Muscle layer of duodenum (tissue), 2 donors: ENCODE results near the gene HOXA1.

Experiments
- H3K27ac ChIP-seq: one replicate; pipeline ENCODE4 v1.7.0; 2013; ENCODE audit warnings: mild to moderate bottlenecking, low read length
- H3K27me3 ChIP-seq: one replicate; pipeline ENCODE4 v1.7.0; 2013; ENCODE audit warnings: low read depth, mild to moderate bottlenecking, control low read depth, low read length
- H3K36me3 ChIP-seq, 2 donors: one replicate each; pipeline ENCODE4 v1.7.0; 2013; ENCODE audit warnings: low read length in 2 of 2, control low read depth in 1 of 2, mild to moderate bottlenecking in 1 of 2; ENCODE audit not compliant: insufficient read depth in 2 of 2, control insufficient read depth in 1 of 2
- H3K4me1 ChIP-seq, 2 donors: one replicate each; pipeline ENCODE4 v1.7.0; 2013; ENCODE audit warnings: low read length in 2 of 2, mild to moderate bottlenecking in 2 of 2, control low read depth in 1 of 2, moderate library complexity in 1 of 2; ENCODE audit not compliant: insufficient read depth in 2 of 2, control insufficient read depth in 1 of 2
- H3K4me3 ChIP-seq, 2 donors: one replicate each; pipeline ENCODE4 v1.7.0; 2013; ENCODE audit warnings: low read length in 2 of 2, low read depth in 1 of 2, mild to moderate bottlenecking in 1 of 2
- H3K9me3 ChIP-seq, 2 donors: one replicate each; pipeline ENCODE4 v1.7.0; 2013; ENCODE audit warnings: low read length in 2 of 2, control low read depth in 1 of 2, mild to moderate bottlenecking in 1 of 2; ENCODE audit not compliant: control insufficient read depth in 1 of 2
- donor health status: healthy.

HOXA1 gene

GRCh38 chr7:27113991-27114769 lies 18.4 kb upstream of the HOXA1 start:
- Histone ChIP-seq H3K4me1 (peaks cover 17 to 26% of the 10 kb centered on the region in 2 donors), H3K27me3 (no peaks in the 10 kb centered on the region), H3K27ac (peak overlapping the region; percentile 90), H3K4me3 (peak overlapping the region; percentile 66 to 68), H3K9me3 (no peaks in the 10 kb centered on the region), H3K36me3 (no peaks in the 10 kb centered on the region)

GRCh38 chr7:27112955-27113949 lies 17.5 kb upstream of the HOXA1 start:
- H3K9me3 ChIP-seq: no peaks in the 10 kb centered on the region
- peaks cover 14 to 22% of the 10 kb centered on the region in 2 donors for H3K4me1 ChIP-seq
- H3K36me3 ChIP-seq: no peaks in the 10 kb centered on the region
- H3K27ac ChIP-seq: peak overlapping the region; percentile 79
- H3K4me3 ChIP-seq: peak overlapping the region; percentile 75 to 90
- no peaks in the 10 kb centered on the region for H3K27me3 ChIP-seq

GRCh38 chr7:27112361-27112760 lies 16.6 kb upstream of the HOXA1 start:
- Histone ChIP-seq H3K27me3 (no peaks in the 10 kb centered on the region), H3K9me3 (no peaks in the 10 kb centered on the region), H3K4me3 (peak overlapping the region; percentile 75 to 90), H3K4me1 (peaks cover 14 to 22% of the 10 kb centered on the region in 2 donors), H3K36me3 (no peaks in the 10 kb centered on the region), H3K27ac (peak overlapping the region; percentile 79)

GRCh38 chr7:27111751-27112277 lies 16.0 kb upstream of the HOXA1 start:
- H3K27ac ChIP-seq: peak overlapping the region; percentile 79
- no peaks in the 10 kb centered on the region for H3K9me3 ChIP-seq
- H3K4me3 ChIP-seq: peak overlapping the region; percentile 75 to 90
- H3K4me1 ChIP-seq: peaks cover 14 to 22% of the 10 kb centered on the region in 2 donors
- H3K36me3 ChIP-seq: no peaks in the 10 kb centered on the region
- no peaks in the 10 kb centered on the region for H3K27me3 ChIP-seq

- Histone ChIP-seq H3K4me3 (peak overlapping the region; percentile 75 to 90), H3K4me1 (peaks cover 14 to 22% of the 10 kb centered on the region in 2 donors), H3K27ac (peak overlapping the region; percentile 79), H3K27me3 (no peaks in the 10 kb centered on the region), H3K36me3 (no peaks in the 10 kb centered on the region), H3K9me3 (no peaks in the 10 kb centered on the region)
Measured at GRCh38 chr7:27111042-27111750, 15.4 kb upstream of the HOXA1 start.

GRCh38 chr7:27110186-27111031 lies 14.6 kb upstream of the HOXA1 start:
- Histone ChIP-seq H3K36me3 (no peaks in the 10 kb centered on the region), H3K4me3 (peak overlapping the region; percentile 50 to 90), H3K4me1 (peaks cover 14 to 22% of the 10 kb centered on the region in 2 donors), H3K27ac (peak overlapping the region; percentile 79), H3K27me3 (no peaks in the 10 kb centered on the region), H3K9me3 (no peaks in the 10 kb centered on the region)

- H3K4me1 ChIP-seq: peaks cover 14 to 22% of the 10 kb centered on the region in 2 donors
- no peaks in the 10 kb centered on the region for H3K27me3 ChIP-seq
- peak overlapping the region in 1 of 2 donors; percentile 90 for H3K4me3 ChIP-seq
- peak overlapping the region; percentile 95 for H3K27ac ChIP-seq
- H3K36me3 ChIP-seq: no peaks in the 10 kb centered on the region
- H3K9me3 ChIP-seq: no peaks in the 10 kb centered on the region
Measured at GRCh38 chr7:27109466-27110185, 13.8 kb upstream of the HOXA1 start.

- peaks cover 14 to 22% of the 10 kb centered on the region in 2 donors for H3K4me1 ChIP-seq
- peaks cover under 1% of the 10 kb centered on the region for H3K27me3 ChIP-seq
- H3K27ac ChIP-seq: peak overlapping the region; percentile 95
- H3K9me3 ChIP-seq: no peaks in the 10 kb centered on the region
- peak overlapping the region; percentile 26 to 90 for H3K4me3 ChIP-seq
- H3K36me3 ChIP-seq: no peaks in the 10 kb centered on the region
Measured at GRCh38 chr7:27108390-27109127, 12.8 kb upstream of the HOXA1 start.
